Tibial nerve (tissue), 4 donors: ENCODE results near the gene RTP5.

Experiments used
- CTCF ChIP-seq, 5 experiments: fragments of 200-600 bp in 3 of 5; fragments of 450-650 bp in 2 of 5; sonication (generic) in 3 of 5; IDR thresholded peaks; one replicate each; pipeline ENCODE4 v1.5.1; 2016 to 2019; ENCODE audit warnings: antibody characterized with exemption in 5 of 5, mild to moderate bottlenecking in 3 of 5, moderate library complexity in 2 of 5
- EP300 ChIP-seq, 2 donors: sonication (generic); formaldehyde crosslinking; IDR thresholded peaks; one replicate each; pipeline ENCODE4 v1.6.1; 2017; ENCODE audit warnings: antibody characterized with exemption in 2 of 2, mild to moderate bottlenecking in 1 of 2
- POLR2A ChIP-seq, 2 donors: fragments of 450-650 bp; IDR thresholded peaks; one replicate each; pipeline ENCODE4 v1.6.1; 2017; ENCODE audit warnings: antibody characterized with exemption in 2 of 2, mild to moderate bottlenecking in 2 of 2, moderate library complexity in 2 of 2

DNA sequence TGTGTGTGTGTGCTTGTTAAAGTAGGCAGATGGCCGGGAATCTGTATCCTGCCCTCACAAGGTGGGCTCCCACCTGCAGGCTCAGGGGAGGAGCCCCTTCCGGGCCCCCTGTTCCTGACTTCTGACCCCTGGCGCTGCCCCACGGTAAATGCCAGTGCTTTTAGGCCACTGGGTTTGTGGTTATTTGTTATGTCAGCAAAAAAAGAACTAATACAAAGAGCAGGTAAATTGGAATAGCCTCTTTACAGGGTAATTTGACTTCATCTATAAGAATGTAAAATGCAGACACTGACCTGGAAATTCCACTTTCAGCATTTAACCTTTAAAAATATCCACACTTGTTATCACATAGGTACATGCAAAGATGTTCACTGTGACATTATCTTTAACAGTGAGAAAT, 44.2 kb downstream of the RTP5 start:
- TF ChIP-seq CTCF (IDR thresholded peaks at IDR 0.05) (no peak), POLR2A (IDR thresholded peaks at IDR 0.05) (no peak), EP300 (IDR thresholded peaks at IDR 0.05) (no peak)
